ENCODE measurements around the gene RPL4.
"Not testable (repeated sequence)": the region's sequence is repeated elsewhere in the genome, so short reads cannot be mapped to it uniquely, and the experiment has no call there.

The RPL4 gene

GRCh38 chr15:66489179-66489791, 15.4 kb downstream of the RPL4 start:
- no peak for DNase-seq

GRCh38 chr15:66488525-66488924, 16.1 kb downstream of the RPL4 start:
- no peak for DNase-seq

GRCh38 chr15:66486887-66487286, 17.8 kb downstream of the RPL4 start:
- DNase-seq: no peak

- no peak for DNase-seq
Measured at GRCh38 chr15:66484539-66485112, 20.0 kb downstream of the RPL4 start.

GRCh38 chr15:66483131-66483566, 21.5 kb downstream of the RPL4 start:
- DNase-seq: no peak

GRCh38 chr15:66482539-66482938, 22.1 kb downstream of the RPL4 start:
- DNase-seq: no peak

- DNase-seq: no peak
Measured at GRCh38 chr15:66481107-66481856, 23.4 kb downstream of the RPL4 start.

GRCh38 chr15:66480267-66480666, 24.4 kb downstream of the RPL4 start:
- no peak for DNase-seq

GRCh38 chr15:66477011-66477410, 27.6 kb downstream of the RPL4 start:
- no peak for DNase-seq

- no peak for DNase-seq
Measured at GRCh38 chr15:66476535-66476934, 28.1 kb downstream of the RPL4 start.

GRCh38 chr15:66474963-66475362, 29.7 kb downstream of the RPL4 start:
- DNase-seq: no peak

- no peak for DNase-seq
Measured at GRCh38 chr15:66474135-66474534, 30.5 kb downstream of the RPL4 start.

- no peak for DNase-seq
Measured at GRCh38 chr15:66472176-66472999, 32.3 kb downstream of the RPL4 start.

GRCh38 chr15:66470825-66471224, 33.8 kb downstream of the RPL4 start:
- not testable (repeated sequence) for DNase-seq

GRCh38 chr15:66467162-66468040, 37.3 kb downstream of the RPL4 start:
- DNase-seq: not testable (repeated sequence)

GRCh38 chr15:66465294-66465693, 39.4 kb downstream of the RPL4 start:
- not testable (repeated sequence) for DNase-seq

GRCh38 chr15:66462627-66463026, 42.0 kb downstream of the RPL4 start:
- DNase-seq: no peak

- DNase-seq: no peak
Measured at GRCh38 chr15:66461917-66462316, 42.7 kb downstream of the RPL4 start.

- not testable (repeated sequence) for DNase-seq
Measured at GRCh38 chr15:66461294-66461693, 43.4 kb downstream of the RPL4 start.

- DNase-seq: no peak
Measured at GRCh38 chr15:66459818-66460615, 44.6 kb downstream of the RPL4 start.

GRCh38 chr15:66456211-66456610, 48.4 kb downstream of the RPL4 start:
- DNase-seq: no peak
